Breast epithelium (tissue), 3 donors: Measurements from ENCODE around the gene GREB1L.

Experiments used
- POLR2A ChIP-seq: fragments of 450-650 bp; IDR thresholded peaks from one replicate; pipeline ENCODE4 v1.6.1; 2016; ENCODE audit warnings: antibody characterized with exemption, mild to moderate bottlenecking, moderate library complexity
- POLR2AphosphoS5 ChIP-seq, 3 donors: sonication (generic); formaldehyde crosslinking; IDR thresholded peaks; one replicate each; pipeline ENCODE4 v1.6.1; 2017; ENCODE audit warnings: antibody characterized with exemption in 3 of 3
- TF ChIP-seq, protein P1 (sequence below), 3 donors: fragments of 450-650 bp; IDR thresholded peaks; one replicate each; pipeline ENCODE4 v1.5.1; 2016 to 2017; ENCODE audit warnings: antibody characterized with exemption in 3 of 3, mild to moderate bottlenecking in 3 of 3, moderate library complexity in 3 of 3

DNA sequence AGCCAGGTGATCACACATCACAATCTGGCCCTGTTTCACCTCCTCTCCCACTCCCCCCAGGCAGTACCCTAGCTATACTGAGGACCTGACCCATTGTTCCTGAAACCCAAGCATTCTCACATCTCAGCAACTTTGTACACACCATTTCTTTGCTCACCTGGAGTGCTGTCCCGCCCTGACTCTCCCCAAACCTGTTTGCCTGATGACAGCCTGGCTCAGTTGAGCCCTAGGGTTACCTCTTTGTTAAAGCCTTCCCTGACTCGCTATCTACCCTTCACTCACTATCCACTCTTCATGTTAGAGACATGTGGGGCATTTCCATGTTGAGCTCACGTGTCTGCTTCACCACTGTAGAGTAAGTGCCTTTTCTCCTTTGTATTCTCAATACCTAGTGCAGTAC lies 49.1 kb downstream of the GREB1L start:
- no peak for TF ChIP-seq POLR2AphosphoS5 (IDR thresholded peaks at IDR 0.05)
- TF ChIP-seq POLR2A: no peak
- TF ChIP-seq, protein P1, sequence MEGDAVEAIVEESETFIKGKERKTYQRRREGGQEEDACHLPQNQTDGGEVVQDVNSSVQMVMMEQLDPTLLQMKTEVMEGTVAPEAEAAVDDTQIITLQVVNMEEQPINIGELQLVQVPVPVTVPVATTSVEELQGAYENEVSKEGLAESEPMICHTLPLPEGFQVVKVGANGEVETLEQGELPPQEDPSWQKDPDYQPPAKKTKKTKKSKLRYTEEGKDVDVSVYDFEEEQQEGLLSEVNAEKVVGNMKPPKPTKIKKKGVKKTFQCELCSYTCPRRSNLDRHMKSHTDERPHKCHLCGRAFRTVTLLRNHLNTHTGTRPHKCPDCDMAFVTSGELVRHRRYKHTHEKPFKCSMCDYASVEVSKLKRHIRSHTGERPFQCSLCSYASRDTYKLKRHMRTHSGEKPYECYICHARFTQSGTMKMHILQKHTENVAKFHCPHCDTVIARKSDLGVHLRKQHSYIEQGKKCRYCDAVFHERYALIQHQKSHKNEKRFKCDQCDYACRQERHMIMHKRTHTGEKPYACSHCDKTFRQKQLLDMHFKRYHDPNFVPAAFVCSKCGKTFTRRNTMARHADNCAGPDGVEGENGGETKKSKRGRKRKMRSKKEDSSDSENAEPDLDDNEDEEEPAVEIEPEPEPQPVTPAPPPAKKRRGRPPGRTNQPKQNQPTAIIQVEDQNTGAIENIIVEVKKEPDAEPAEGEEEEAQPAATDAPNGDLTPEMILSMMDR (IDR thresholded peaks at IDR 0.05): no peak
